ENCODE data around the gene ZNF616.
A peak's percentile ranks its signal among the peaks of the same experiment; 100 is the strongest.

Gene ZNF616

GRCh38 chr19:52139252-52140031 lies at the start of gene ZNF616:
ZNF616 (minus strand) TSS chr19:52139938; CDS start chr19:52130512, 9,426 bp downstream.
- DNase-seq: peak; percentile 8 to 97 (median 60)

- peak in 2 of 4 experiments; percentile 99 for DNase-seq
Measured at GRCh38 chr19:52188822-52189734, 49.3 kb upstream of the ZNF616 start.

DNA sequence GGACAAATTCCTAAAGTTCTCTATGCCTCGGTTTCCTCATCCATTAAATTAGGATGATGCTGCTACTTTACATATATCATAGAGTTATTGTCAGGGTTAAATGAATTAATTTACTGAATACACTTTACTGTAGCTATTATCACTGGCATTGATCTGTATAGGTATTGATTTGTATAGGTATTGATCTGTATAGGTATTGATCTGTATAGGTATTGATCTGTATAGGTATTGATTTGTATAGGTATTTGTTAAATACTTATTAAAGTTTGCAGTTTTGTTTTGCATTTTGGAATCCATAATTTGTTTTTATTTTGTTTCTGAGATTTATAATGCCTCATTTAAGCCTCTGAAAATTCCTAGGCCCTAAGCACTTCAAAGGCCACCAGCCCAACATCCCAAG lies 47.7 kb upstream of the ZNF616 start:
- no peak for DNase-seq

DNA sequence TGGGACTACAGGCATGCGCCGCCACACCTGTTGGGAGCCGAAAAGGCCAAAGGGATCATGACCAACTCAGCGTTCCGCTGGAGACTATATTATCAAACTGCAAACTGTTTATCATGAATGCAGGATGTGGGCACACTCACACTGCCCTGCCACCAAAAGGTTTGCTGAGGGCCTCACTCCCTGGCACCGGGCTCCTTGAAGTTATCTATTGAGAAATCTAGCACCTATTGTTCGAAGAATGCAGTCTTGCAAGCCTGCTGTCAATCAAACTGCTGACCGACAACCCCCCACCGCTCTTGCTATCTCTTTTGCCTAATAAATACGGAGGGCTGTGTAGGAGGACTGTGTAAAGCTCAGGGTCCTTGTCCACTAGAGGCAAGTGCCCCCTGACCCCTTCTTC lies 36.8 kb upstream of the ZNF616 start:
- no peak for DNase-seq

- no peak for DNase-seq
Measured at GRCh38 chr19:52172347-52172746, 32.6 kb upstream of the ZNF616 start.

- DNase-seq: peak; percentile 55 to 89 (median 73)
Measured at GRCh38 chr19:52171321-52172169, 31.8 kb upstream of the ZNF616 start, which contains the start of gene ZNF836. ZNF836 (minus strand) TSS chr19:52171621; CDS start chr19:52168072, 3,549 bp downstream.

DNA sequence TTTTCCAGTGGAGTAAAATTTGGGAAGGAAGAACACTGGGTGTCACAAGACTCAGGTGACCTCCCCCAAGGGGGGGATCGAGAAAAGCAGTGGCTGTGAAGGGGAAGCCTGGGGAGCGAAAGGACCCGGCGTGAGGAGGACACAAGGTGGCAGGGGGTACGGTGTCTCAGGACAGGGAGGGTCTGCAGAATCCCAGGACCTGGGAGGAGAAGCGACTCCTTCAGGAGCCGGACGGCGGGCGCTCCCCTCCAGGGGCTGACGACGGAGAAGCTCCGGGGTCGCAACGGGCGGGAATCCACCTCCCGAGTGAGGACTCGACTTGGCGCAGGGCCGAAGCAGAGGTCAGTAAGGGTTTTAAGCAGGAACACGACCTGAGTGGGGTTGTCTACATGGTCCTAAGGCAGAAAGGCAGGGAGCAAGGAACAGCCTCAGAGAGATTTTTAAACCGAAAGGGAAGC lies 31.2 kb upstream of the ZNF616 start:
- DNase-seq: no peak

DNA sequence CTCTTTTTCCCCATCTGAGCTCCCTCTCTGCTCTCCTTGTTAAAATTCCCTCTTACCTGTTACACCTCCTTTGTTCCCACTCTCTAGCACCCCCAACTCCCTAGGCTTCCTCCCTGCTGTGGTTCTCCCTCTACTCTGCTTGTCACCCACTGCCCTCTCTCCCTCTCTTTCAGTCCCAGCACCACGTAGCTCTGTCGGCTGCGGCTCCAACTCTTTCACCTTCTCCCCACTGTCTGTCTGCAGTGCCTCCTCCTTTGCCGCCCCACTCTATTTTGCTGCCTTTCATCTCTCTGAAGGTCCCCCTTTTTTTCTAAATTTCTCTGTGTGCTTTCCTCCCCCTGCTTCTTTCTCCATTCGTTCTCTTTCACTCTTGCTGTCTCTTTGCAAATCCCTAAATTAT lies 30.6 kb upstream of the ZNF616 start:
- DNase-seq: no peak

DNA sequence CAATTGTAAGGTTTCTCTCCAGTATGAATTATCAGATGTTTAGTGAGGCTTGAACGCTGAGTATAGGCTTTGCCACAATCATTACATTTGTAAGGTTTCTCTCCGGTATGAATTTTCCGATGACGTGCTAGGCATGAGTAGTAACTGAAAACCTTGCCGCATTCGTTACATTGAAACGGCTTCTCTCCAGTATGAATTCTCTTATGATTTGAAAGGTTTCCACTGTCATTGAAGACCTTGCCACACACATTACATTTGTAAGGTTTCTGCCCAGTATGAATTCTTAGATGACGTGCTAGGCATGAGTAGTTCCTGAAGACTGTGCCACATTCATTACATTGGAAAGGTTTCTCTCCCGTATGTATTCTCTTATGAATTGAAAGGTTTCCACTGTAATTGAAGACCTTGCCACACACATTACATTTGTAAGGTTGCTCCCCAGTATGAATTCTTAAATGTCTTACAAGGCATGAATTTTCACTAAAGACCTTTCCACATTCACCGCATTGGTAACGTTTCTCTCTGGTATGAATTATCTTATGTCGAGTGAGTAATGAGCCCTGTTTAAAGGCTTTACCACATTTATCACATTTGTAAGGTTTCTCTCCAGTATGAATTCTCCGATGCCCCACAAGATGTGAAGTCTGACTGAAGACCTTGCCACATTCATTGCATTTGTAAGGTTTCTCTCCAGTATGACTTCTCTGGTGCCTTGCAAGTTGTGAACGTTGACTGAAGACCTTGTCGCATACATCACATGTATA lies 16.0 kb upstream of the ZNF616 start:
- no peak for DNase-seq

GRCh38 chr19:52148256-52148655 lies 8.5 kb upstream of the ZNF616 start:
- DNase-seq: no peak

- no peak for DNase-seq
Measured at GRCh38 chr19:52142001-52142595, 2.4 kb upstream of the ZNF616 start.

DNA sequence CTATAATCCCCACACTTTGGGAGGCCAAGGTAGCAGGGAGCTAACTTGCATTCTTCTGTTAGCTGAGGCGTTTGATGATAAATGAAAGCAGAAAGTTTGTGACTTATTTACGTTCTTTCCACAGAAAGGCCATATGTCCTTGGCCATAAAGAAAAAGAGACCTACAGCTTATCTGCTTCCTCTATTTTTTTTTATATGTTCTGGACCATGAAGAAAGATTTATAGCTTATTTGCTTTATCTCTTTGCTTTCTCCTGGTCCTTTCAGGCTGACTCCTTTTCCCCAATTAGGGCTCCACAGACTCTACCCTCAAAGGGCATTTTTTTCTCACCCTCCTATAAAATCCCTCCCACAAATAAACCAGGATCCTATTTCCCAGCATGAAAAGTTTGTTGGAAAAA lies 1.5 kb upstream of the ZNF616 start:
- DNase-seq: no peak

GRCh38 chr19:52140032-52140710 lies 433 bp upstream of the ZNF616 start:
- DNase-seq: peak in 3 of 4 experiments; percentile 86 to 96 (median 96)

DNA sequence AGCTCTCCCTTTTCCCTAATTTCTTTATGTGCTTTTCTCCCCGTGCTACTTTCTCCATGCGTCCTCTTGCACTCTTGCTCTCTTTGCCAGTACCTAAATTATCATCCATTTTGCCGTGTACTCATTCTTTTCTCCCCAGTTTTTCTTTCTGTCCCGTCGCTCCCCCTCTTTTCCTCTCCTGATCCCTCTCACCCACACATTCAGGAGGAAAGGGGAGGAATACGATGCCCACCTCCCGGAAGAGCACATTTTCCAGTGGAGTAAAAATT lies 821 bp downstream of the ZNF616 start:
- DNase-seq: no peak

DNA sequence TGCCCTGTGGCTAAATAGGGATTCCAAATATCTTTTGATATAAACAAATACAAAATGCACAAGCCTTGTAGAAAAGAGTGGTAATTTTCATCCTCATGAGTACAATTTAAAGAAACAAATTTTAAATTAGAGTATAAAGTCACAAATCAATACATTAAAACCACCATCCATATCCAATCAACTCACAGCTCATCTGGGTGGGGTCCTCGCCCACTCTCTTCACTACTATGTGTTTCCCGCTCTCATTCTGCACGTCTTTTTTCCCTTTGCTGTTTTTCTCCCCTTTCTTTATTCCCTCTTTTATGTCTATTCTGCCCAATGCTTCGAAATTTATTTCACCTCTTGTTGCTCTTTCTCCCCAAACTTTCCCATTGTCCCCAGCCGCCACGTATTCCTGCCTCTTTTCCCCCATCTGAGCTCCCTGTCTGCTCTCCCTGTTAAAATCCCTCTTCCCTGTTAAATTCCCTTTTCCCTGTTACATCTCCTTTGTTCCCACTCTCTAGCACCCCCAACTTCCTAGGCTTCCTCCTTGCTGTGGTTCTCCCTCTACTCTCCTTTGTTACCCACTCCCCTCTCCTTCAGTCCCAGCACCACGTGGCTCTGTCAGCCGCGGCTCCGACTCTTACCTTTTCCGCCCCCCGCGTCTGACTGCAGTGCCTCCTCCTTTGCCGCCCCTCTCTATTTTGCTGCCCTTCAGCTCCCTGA lies 1.3 kb downstream of the ZNF616 start:
- DNase-seq: no peak

DNA sequence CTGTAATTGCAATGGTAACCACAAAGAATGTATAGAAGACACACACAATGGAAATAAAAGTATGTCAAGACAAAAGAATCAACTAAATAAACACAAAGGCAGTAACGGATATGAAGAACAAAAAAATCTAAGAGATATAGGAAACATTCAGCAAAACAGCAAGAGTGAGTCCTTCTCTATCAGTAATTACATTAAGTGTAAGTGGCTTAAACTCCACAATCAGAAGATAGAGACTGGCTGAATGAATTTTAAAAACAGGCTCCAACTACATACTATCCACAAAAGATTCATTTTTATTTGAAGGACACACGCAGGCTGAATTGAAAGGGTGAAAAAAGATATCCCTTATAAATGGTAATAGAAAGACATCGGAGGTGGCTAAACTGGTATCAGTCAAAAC lies 19.5 kb downstream of the ZNF616 start:
- DNase-seq: no peak

DNA sequence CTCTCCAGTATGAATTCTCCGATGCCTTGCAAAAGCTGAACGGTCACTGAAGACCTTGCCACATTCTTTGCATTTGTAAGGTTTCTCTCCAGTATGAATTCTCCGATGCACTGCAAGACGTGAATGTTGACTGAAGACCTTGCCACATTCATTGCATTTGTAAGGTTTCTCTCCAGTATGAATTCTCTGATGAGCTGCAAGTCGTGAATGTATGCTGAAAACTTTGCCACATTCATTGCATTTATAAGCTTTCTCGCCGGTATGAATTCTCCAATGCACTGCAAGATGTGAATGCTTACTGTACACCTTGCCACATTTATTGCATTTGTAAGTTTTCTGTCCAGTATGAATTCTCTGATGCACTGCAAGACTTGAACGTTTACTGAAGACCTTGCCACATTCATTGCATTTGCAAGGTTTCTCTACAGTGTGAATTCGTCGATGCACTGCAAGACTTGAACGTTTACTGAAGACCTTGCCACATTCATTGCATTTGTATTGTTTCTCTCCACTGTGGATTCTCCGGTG lies 24.1 kb downstream of the ZNF616 start:
- no peak for DNase-seq

GRCh38 chr19:52114691-52115090 lies 25.0 kb downstream of the ZNF616 start:
- no peak for DNase-seq

- DNase-seq: no peak
Measured at GRCh38 chr19:52112624-52113023, 27.1 kb downstream of the ZNF616 start.

- no peak for DNase-seq
Measured at GRCh38 chr19:52110780-52111179, 29.0 kb downstream of the ZNF616 start.

All from activated naive CD4-positive, alpha-beta T cell (primary cell).